Right lobe of liver (tissue), 4 donors: Measurements from ENCODE around the gene TRPM6.

Experiments used
- POLR2A ChIP-seq: fragments of 450-650 bp; IDR thresholded peaks from one replicate; pipeline ENCODE4 v1.6.1; 2017; ENCODE audit warnings: antibody characterized with exemption, mild to moderate bottlenecking
- TF ChIP-seq, protein P1 (sequence below), 4 donors: fragments of 200-600 bp in 3 of 4; fragments of 450-650 bp in 1 of 4; IDR thresholded peaks; one replicate each; pipeline versions ENCODE4 v1.5.1 to v1.8.0; 2016 to 2022; ENCODE audit warnings: antibody characterized with exemption in 4 of 4, mild to moderate bottlenecking in 2 of 4
- donor health status: DM: no; HTN: no; CAD: no.
- donor health status: DM: no; HTN: no; CAD: no.
- donor health status: DM: no; HTN: yes; CAD: no.

- TF ChIP-seq POLR2A, result no peak
- TF ChIP-seq, protein P1, sequence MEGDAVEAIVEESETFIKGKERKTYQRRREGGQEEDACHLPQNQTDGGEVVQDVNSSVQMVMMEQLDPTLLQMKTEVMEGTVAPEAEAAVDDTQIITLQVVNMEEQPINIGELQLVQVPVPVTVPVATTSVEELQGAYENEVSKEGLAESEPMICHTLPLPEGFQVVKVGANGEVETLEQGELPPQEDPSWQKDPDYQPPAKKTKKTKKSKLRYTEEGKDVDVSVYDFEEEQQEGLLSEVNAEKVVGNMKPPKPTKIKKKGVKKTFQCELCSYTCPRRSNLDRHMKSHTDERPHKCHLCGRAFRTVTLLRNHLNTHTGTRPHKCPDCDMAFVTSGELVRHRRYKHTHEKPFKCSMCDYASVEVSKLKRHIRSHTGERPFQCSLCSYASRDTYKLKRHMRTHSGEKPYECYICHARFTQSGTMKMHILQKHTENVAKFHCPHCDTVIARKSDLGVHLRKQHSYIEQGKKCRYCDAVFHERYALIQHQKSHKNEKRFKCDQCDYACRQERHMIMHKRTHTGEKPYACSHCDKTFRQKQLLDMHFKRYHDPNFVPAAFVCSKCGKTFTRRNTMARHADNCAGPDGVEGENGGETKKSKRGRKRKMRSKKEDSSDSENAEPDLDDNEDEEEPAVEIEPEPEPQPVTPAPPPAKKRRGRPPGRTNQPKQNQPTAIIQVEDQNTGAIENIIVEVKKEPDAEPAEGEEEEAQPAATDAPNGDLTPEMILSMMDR (IDR thresholded peaks at IDR 0.05), result no peak
Measured at GRCh38 chr9:74726581-74726980, 161.1 kb downstream of the TRPM6 start.
